ENCODE data around the gene CADPS2. TPM values are rescaled to one million over a fixed set of nuclear protein-coding genes. Genes with fewer than 3 reads are reported as not detected.

The CADPS2 gene
- total and polyA plus RNA-seq, 2 of the 4 experiments (the other 2 are of a cell fraction), result 0.10 to 0.54 TPM

DNA sequence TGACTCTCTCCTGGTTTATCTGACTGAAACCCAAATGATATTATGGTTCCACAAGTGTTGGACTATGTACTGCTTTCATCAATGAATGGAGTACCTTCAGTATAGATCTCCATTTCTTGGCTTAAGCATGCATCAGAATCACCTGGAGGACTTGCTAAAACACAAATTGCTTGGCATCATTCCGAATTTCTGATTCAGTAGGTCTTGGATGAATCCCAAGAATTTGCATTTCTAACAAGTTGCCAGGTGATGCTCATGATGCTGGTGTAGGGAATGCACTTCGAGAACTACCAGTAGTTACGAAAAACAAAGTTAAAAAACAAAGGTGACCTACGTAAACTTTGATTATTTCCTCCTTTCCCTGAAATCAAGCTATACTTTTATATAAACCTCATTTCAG lies 462.7 kb downstream of the CADPS2 start:
- H3K79me1 ChIP-seq (ENCODE audit: low read depth in 1 of 2, low read length in 2 of 2), result no peaks in the 10 kb centered on the region
- no peak overlapping the region for H2BK5ac ChIP-seq (ENCODE audit: low read depth, low read length, poor library complexity, severe bottlenecking)
- no peaks in the 10 kb centered on the region for H3K9me3 ChIP-seq (ENCODE audit: control insufficient read depth, insufficient read depth, low read length)
- no peak overlapping the region for H3K14ac ChIP-seq (replicated peaks; ENCODE audit: low read depth, low read length)
- H2AK9ac ChIP-seq (replicated peaks; ENCODE audit: low read depth, low read length, poor library complexity), result no peak overlapping the region
- in situ Hi-C loops (cut with MboI; ENCODE audit: low sequenced_read_pairs), result no loop called here
- H3K27me3 ChIP-seq (ENCODE audit: control insufficient read depth, insufficient read depth, low read length), result no peaks in the 10 kb centered on the region
- no peak overlapping the region for H2AK5ac ChIP-seq (ENCODE audit: low read depth, low read length)
- H3K36me3 ChIP-seq (ENCODE audit: control insufficient read depth, insufficient read depth, low read length), result no peaks in the 10 kb centered on the region
- dilution Hi-C loops (cut with HindIII; ENCODE audit: low sequenced_read_pairs, unreplicated experiment), result no loop called here
- intact Hi-C loops (cut with micrococcal nuclease), result no loop called here
- no peak for ATAC-seq (ENCODE audit: low read depth)
- DNase-seq, result no peak
- no peak overlapping the region for H2AFZ ChIP-seq (replicated peaks; ENCODE audit: low read length, poor library complexity)
- H3K27ac ChIP-seq (ENCODE audit: insufficient read depth, low read length), result no peak overlapping the region
- no peak overlapping the region for H3K9ac ChIP-seq (ENCODE audit: low read depth, low read length)
- no peak overlapping the region for H3K56ac ChIP-seq (ENCODE audit: extremely low read depth, insufficient read depth, low read length)
- no peaks in the 10 kb centered on the region for H3K9me1 ChIP-seq (ENCODE audit: insufficient read depth, low read length)
- H2BK15ac ChIP-seq (ENCODE audit: low read depth, low read length), result no peak overlapping the region
- ChIA-PET CTCF (no interaction called here), POLR2A (ENCODE audit: unreplicated experiment) (no interaction called here)
- H3K4me3 ChIP-seq (ENCODE audit: insufficient read depth, low read depth, low read length), result no peak overlapping the region
- H4K8ac ChIP-seq (ENCODE audit: low read depth in 2 of 2, low read length in 2 of 2), result no peak overlapping the region
- H4K5ac ChIP-seq (ENCODE audit: low read depth, low read length), result no peak overlapping the region
- no peak overlapping the region for H3K4me2 ChIP-seq (ENCODE audit: low read depth, low read length)
- no peaks in the 10 kb centered on the region for H3K4me1 ChIP-seq (ENCODE audit: control insufficient read depth, insufficient read depth, low read length)
- no peak overlapping the region for H4K91ac ChIP-seq (ENCODE audit: insufficient read depth, low read depth, low read length)
- no peak overlapping the region for H2BK120ac ChIP-seq (ENCODE audit: low read depth, low read length)
- H3K23ac ChIP-seq (ENCODE audit: low read depth, low read length), result no peak overlapping the region
- TF ChIP-seq, protein P1, sequence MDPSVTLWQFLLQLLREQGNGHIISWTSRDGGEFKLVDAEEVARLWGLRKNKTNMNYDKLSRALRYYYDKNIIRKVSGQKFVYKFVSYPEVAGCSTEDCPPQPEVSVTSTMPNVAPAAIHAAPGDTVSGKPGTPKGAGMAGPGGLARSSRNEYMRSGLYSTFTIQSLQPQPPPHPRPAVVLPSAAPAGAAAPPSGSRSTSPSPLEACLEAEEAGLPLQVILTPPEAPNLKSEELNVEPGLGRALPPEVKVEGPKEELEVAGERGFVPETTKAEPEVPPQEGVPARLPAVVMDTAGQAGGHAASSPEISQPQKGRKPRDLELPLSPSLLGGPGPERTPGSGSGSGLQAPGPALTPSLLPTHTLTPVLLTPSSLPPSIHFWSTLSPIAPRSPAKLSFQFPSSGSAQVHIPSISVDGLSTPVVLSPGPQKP (IDR thresholded peaks at IDR 0.05; ENCODE audit: borderline replicate concordance, low read depth, low read length), result no peak
- no peak overlapping the region for H3K4ac ChIP-seq (ENCODE audit: low read depth, low read length)
- no peak overlapping the region for H2BK20ac ChIP-seq (ENCODE audit: low read depth, low read length)
- no peak overlapping the region for H3K18ac ChIP-seq (ENCODE audit: low read depth, low read length)
- no TSS peak for BruUV-seq (replicated peaks)
- no peaks in the 10 kb centered on the region for H4K20me1 ChIP-seq (ENCODE audit: insufficient read depth, low read length)
- WGBS, 2 experiments (ENCODE audit: extremely low coverage in 2 of 2, insufficient read length in 1 of 2), result 0% methylated on average over 1 of the region's 4 CpGs; no CpG with 5 or more reads in 1 of the 2 experiments
